Caco-2 (cell line): Measurements from ENCODE around the gene LY9. TPM values are rescaled to one million over a fixed set of nuclear protein-coding genes. Genes with fewer than 3 reads are reported as not detected.
"Not testable (repeated sequence)": the region's sequence is repeated elsewhere in the genome, so short reads cannot be mapped to it uniquely, and the experiment has no call there.

Experiments used
- BruUV-seq: library from RNA; stranded (reverse); fragments of 400-500 nt; replicated peaks from 2 replicates; lab custom pipeline; 2021; lab: Mats Ljungman, UMichigan
- CTCF ChIA-PET: fragments of 300-600 bp; sonication (Branson Sonifier 250); formaldehyde crosslinking; loops from one replicate; lab custom pipeline; 2022; ENCODE audit warnings: antibody characterized with exemption; lab: Charles Lee
- POLR2A ChIA-PET: fragments of 300-600 bp; sonication (Branson Sonifier 250); formaldehyde crosslinking; loops from one replicate; lab custom pipeline; 2022; ENCODE audit warnings: antibody characterized with exemption; lab: Charles Lee
- DNase-seq, 2 experiments: peaks; one replicate each; pipeline versions ENCODE4 v3.0.0 to v3.0.0-alpha.2; 2020 to 2022
- H3K27me3 ChIP-seq: replicated peaks from 2 replicates; pipeline ENCODE4 v1.6.0; 2011; ENCODE audit warnings: low read length; ENCODE audit not compliant: control insufficient read depth, insufficient read depth
- H3K36me3 ChIP-seq: 2 replicates; pipeline ENCODE4 v1.5.1; 2011; ENCODE audit warnings: low read length; ENCODE audit not compliant: control insufficient read depth, insufficient read depth
- H3K4me1 ChIP-seq: fragments of 250-450 bp; sonication (Bioruptor Pico); 2 replicates; pipeline ENCODE4 v1.5.1; 2020; ENCODE audit warnings: mild to moderate bottlenecking
- H3K4me3 ChIP-seq: 2 replicates; pipeline ENCODE4 v1.5.1; 2011; ENCODE audit warnings: low read depth, mild to moderate bottlenecking, control low read depth, low read length
- H3K9me3 ChIP-seq: fragments of 250-450 bp; sonication (Bioruptor Pico); 2 replicates; pipeline ENCODE4 v1.5.1; 2020; ENCODE audit warnings: mild to moderate bottlenecking, moderate library complexity
- H3K27ac Mint-ChIP-seq: one replicate; pipeline ENCODE4 v1.8.0; 2022; ENCODE audit warnings: mixed read lengths; ENCODE audit not compliant: unreplicated experiment
- H3K27me3 Mint-ChIP-seq: one replicate; pipeline ENCODE4 v1.8.0; 2022; ENCODE audit warnings: mixed read lengths; ENCODE audit not compliant: insufficient read depth, unreplicated experiment
- H3K36me3 Mint-ChIP-seq: one replicate; pipeline ENCODE4 v1.8.0; 2022; ENCODE audit warnings: mild to moderate bottlenecking, mixed read lengths; ENCODE audit not compliant: insufficient read depth, unreplicated experiment
- H3K4me1 Mint-ChIP-seq: one replicate; pipeline ENCODE4 v1.8.0; 2022; ENCODE audit warnings: low read depth, mixed read lengths; ENCODE audit not compliant: unreplicated experiment
- H3K4me3 Mint-ChIP-seq: one replicate; pipeline ENCODE4 v1.8.0; 2022; ENCODE audit warnings: mild to moderate bottlenecking, moderate library complexity, mixed read lengths; ENCODE audit not compliant: unreplicated experiment
- H3K9me3 Mint-ChIP-seq: one replicate; pipeline ENCODE4 v1.8.0; 2022; ENCODE audit warnings: mixed read lengths; ENCODE audit not compliant: unreplicated experiment
- intact Hi-C: fragments of 100-400 bp; cut with micrococcal nuclease; formaldehyde crosslinking; loops from one replicate; pipeline ENCODE4 v1.10.0; 2022; ENCODE audit not compliant: unreplicated experiment
- total RNA-seq: library from RNA; stranded (reverse); gene quantifications from 2 replicates; pipeline ENCODE4 v1.2.3, GENCODE V29; 2022
- TF ChIP-seq, protein P1 (sequence below), 2 experiments: fragments of 200-600 bp in 1 of 2; IDR thresholded peaks; 1 replicate in 1 of 2; 2 replicates in 1 of 2; pipeline versions ENCODE4 v1.5.1 to v1.8.0; 2011 to 2022; ENCODE audit warnings: antibody characterized with exemption in 1 of 2, control low read depth in 1 of 2, inconsistent platforms in 1 of 2, low read depth in 1 of 2, low read length in 1 of 2, mild to moderate bottlenecking in 1 of 2, moderate library complexity in 1 of 2; ENCODE audit not compliant: insufficient read depth in 1 of 2, severe bottlenecking in 1 of 2, unreplicated experiment in 1 of 2

LY9 gene
- total RNA-seq, 1 experiment from 2014 or later, result not detected

GRCh38 chr1:160868141-160868540 is 72.2 kb downstream of the LY9 start:
- H3K36me3 Mint-ChIP-seq, result peaks cover 5% of the 10 kb centered on the region
- TSS peak; percentile 83 for BruUV-seq
- TF ChIP-seq, protein P1, sequence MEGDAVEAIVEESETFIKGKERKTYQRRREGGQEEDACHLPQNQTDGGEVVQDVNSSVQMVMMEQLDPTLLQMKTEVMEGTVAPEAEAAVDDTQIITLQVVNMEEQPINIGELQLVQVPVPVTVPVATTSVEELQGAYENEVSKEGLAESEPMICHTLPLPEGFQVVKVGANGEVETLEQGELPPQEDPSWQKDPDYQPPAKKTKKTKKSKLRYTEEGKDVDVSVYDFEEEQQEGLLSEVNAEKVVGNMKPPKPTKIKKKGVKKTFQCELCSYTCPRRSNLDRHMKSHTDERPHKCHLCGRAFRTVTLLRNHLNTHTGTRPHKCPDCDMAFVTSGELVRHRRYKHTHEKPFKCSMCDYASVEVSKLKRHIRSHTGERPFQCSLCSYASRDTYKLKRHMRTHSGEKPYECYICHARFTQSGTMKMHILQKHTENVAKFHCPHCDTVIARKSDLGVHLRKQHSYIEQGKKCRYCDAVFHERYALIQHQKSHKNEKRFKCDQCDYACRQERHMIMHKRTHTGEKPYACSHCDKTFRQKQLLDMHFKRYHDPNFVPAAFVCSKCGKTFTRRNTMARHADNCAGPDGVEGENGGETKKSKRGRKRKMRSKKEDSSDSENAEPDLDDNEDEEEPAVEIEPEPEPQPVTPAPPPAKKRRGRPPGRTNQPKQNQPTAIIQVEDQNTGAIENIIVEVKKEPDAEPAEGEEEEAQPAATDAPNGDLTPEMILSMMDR (IDR thresholded peaks at IDR 0.05; ENCODE audit: insufficient read depth in 1 of 2, low read depth in 1 of 2, low read length in 1 of 2, severe bottlenecking in 1 of 2, unreplicated experiment in 1 of 2), result no peak

DNA sequence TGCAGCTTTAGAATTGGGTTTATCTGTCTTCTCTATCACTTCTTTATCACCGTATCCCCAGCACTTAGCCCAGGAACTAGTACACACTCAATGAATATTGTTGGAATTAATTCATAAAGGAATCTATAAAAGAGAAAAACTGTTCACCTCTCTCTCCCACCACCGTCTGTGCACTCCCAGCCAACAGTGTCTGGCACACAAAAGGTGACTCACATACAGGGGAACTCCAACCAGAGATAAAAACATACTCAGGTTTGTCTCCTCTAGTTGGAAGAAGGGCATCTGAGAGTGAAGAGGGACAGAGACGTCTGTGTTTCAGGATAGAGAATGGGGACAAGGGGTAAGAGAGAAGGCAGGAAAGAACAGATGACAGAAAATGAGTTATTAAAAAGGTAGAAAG is 79.0 kb downstream of the LY9 start:
- Histone ChIP-seq H3K4me3 (no peak overlapping the region), H3K27me3 (no peaks in the 10 kb centered on the region), H3K9me3 (peaks cover 5% of the 10 kb centered on the region; the same call in 1 of the 2 replicates), H3K4me1 (peaks cover 18% of the 10 kb centered on the region), H3K36me3 (no peaks in the 10 kb centered on the region)
- H3K36me3 Mint-ChIP-seq, result no peaks in the 10 kb centered on the region
- ChIA-PET CTCF (no interaction called here), POLR2A (no interaction called here)
- BruUV-seq, result no TSS peak
- peak overlapping the region; percentile 1 for H3K27ac Mint-ChIP-seq
- no peaks in the 10 kb centered on the region for H3K27me3 Mint-ChIP-seq
- H3K4me3 Mint-ChIP-seq, result no peak overlapping the region
- TF ChIP-seq, protein P1 (IDR thresholded peaks at IDR 0.05; ENCODE audit: insufficient read depth in 1 of 2, low read depth in 1 of 2, low read length in 1 of 2, severe bottlenecking in 1 of 2, unreplicated experiment in 1 of 2), result no peak
- DNase-seq, result no peak
- H3K4me1 Mint-ChIP-seq, result peaks cover 30% of the 10 kb centered on the region
- H3K9me3 Mint-ChIP-seq, result peaks cover 12% of the 10 kb centered on the region
- intact Hi-C loops, result no loop called here

More at GRCh38 chr1:160868141-160868540, 72.2 kb downstream of the LY9 start:
- Histone ChIP-seq H3K9me3 (peaks cover 7% of the 10 kb centered on the region; the same call in 1 of the 2 replicates), H3K4me3 (no peak overlapping the region), H3K4me1 (peaks cover 46% of the 10 kb centered on the region), H3K27me3 (no peaks in the 10 kb centered on the region), H3K36me3 (no peaks in the 10 kb centered on the region)
- no peaks in the 10 kb centered on the region for H3K27me3 Mint-ChIP-seq
- peak overlapping the region; percentile 39 for H3K4me3 Mint-ChIP-seq
- no peaks in the 10 kb centered on the region for H3K9me3 Mint-ChIP-seq
- DNase-seq, result no peak
- POLR2A ChIA-PET, result no interaction called here
- intact Hi-C loops, result no loop called here
- CTCF ChIA-PET, result no interaction called here
- H3K4me1 Mint-ChIP-seq, result peaks cover 36% of the 10 kb centered on the region
- peak overlapping the region; percentile 40 for H3K27ac Mint-ChIP-seq

GRCh38 chr1:160875591-160875990 is 79.6 kb downstream of the LY9 start:
- H3K27me3 ChIP-seq, CTCF ChIA-PET, intact Hi-C loops, H3K4me3 ChIP-seq, H3K27me3 Mint-ChIP-seq, BruUV-seq, DNase-seq, H3K27ac Mint-ChIP-seq, POLR2A ChIA-PET, H3K4me3 Mint-ChIP-seq, H3K9me3 ChIP-seq, H3K36me3 ChIP-seq, H3K36me3 Mint-ChIP-seq: not testable (repeated sequence)
- H3K4me1 ChIP-seq, result peaks cover 18% of the 10 kb centered on the region
- Mint-ChIP-seq H3K4me1 (peaks cover 30% of the 10 kb centered on the region), H3K9me3 (peaks cover 12% of the 10 kb centered on the region)
